Activated CD4-positive, alpha-beta T cell treated with anti-CD3 and anti-CD28 coated beads, Interleukin-2, amount 10 ng/mL, durations not matched to agents 7 days and 5 days (primary cell): Measurements from ENCODE around the gene APOC1. TPM values are rescaled to one million over a fixed set of nuclear protein-coding genes. Genes with fewer than 3 reads are reported as not detected.
"Not testable (repeated sequence)": the region's sequence is repeated elsewhere in the genome, so short reads cannot be mapped to it uniquely, and the experiment has no call there.

Experiments used
- CTCF ChIA-PET: fragments of 350-600 bp; sonication (Branson Sonifier 250); formaldehyde crosslinking; loops from one replicate; lab custom pipeline; 2021; ENCODE audit warnings: antibody characterized with exemption; lab: Charles Lee
- POLR2A ChIA-PET: fragments of 350-600 bp; sonication (Branson Sonifier 250); formaldehyde crosslinking; loops from one replicate; lab custom pipeline; 2021; ENCODE audit warnings: antibody characterized with exemption; lab: Charles Lee
- DNase-seq: peaks from one replicate; pipeline ENCODE4 v3.0.0-alpha.2; 2020
- H3K27ac Mint-ChIP-seq: one replicate; pipeline ENCODE4 v1.8.0; 2021; ENCODE audit warnings: mild to moderate bottlenecking, moderate library complexity, mixed read lengths
- H3K27me3 Mint-ChIP-seq: one replicate; pipeline ENCODE4 v1.8.0; 2021; ENCODE audit warnings: mixed read lengths
- H3K36me3 Mint-ChIP-seq: one replicate; pipeline ENCODE4 v1.8.0; 2021; ENCODE audit warnings: low read depth, mixed read lengths
- H3K4me1 Mint-ChIP-seq: one replicate; pipeline ENCODE4 v1.8.0; 2021; ENCODE audit warnings: mixed read lengths
- H3K4me3 Mint-ChIP-seq: one replicate; pipeline ENCODE4 v1.8.0; 2021; ENCODE audit warnings: mild to moderate bottlenecking, moderate library complexity, mixed read lengths
- H3K9me3 Mint-ChIP-seq: one replicate; pipeline ENCODE4 v1.8.0; 2021; ENCODE audit warnings: mixed read lengths
- total RNA-seq, 2 experiments: library from RNA; stranded (reverse); gene quantifications; one replicate each; pipeline ENCODE4 v1.2.3, GENCODE V29; 2021

The APOC1 gene
- total RNA-seq, 2 experiments from 2014 or later, result not detected

GRCh38 chr19:44908074-44908835 lies 6.2 kb upstream of the APOC1 start:
- peaks cover 29% of the 10 kb centered on the region for H3K27me3 Mint-ChIP-seq
- CTCF ChIA-PET, result interaction anchor here (0.8 to 1.0 kb wide), 2 partner anchors 45 to 46 kb away, joined by 3 to 4 read pairs; no protein-coding TSS in a partner anchor

GRCh38 chr19:44908836-44909261 lies 5.6 kb upstream of the APOC1 start:
- Mint-ChIP-seq H3K27ac (no peak overlapping the region), H3K4me1 (peaks cover 12% of the 10 kb centered on the region), H3K27me3 (peaks cover 34% of the 10 kb centered on the region), H3K4me3 (no peak overlapping the region), H3K9me3 (no peaks in the 10 kb centered on the region), H3K36me3 (no peaks in the 10 kb centered on the region)
- CTCF ChIA-PET, result interaction anchor here (1.0 to 1.2 kb wide), 2 partner anchors 45 to 151 kb away, joined by 3 to 4 read pairs; no protein-coding TSS in a partner anchor
- DNase-seq, result no peak
- POLR2A ChIA-PET, result no interaction called here

More at GRCh38 chr19:44908074-44908835, 6.2 kb upstream of the APOC1 start:
- Mint-ChIP-seq H3K27ac (no peak overlapping the region), H3K4me3 (no peak overlapping the region), H3K36me3 (peaks cover 2% of the 10 kb centered on the region), H3K4me1 (peaks cover 11% of the 10 kb centered on the region), H3K9me3 (no peaks in the 10 kb centered on the region)
- DNase-seq, result no peak
- POLR2A ChIA-PET, result no interaction called here

DNA sequence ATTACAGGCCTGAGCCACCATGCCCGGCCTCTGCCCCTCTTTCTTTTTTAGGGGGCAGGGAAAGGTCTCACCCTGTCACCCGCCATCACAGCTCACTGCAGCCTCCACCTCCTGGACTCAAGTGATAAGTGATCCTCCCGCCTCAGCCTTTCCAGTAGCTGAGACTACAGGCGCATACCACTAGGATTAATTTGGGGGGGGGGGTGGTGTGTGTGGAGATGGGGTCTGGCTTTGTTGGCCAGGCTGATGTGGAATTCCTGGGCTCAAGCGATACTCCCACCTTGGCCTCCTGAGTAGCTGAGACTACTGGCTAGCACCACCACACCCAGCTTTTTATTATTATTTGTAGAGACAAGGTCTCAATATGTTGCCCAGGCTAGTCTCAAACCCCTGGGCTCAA lies 4.6 kb upstream of the APOC1 start:
- no peak for DNase-seq
- CTCF ChIA-PET, result interaction anchor here (0.6 to 1.2 kb wide), 2 partner anchors 150 to 368 kb away, joined by 3 read pairs; no protein-coding TSS in a partner anchor
- POLR2A ChIA-PET, result no interaction called here
- H3K36me3 Mint-ChIP-seq, result no peaks in the 10 kb centered on the region
- H3K4me3 Mint-ChIP-seq, result no peak overlapping the region
- H3K4me1 Mint-ChIP-seq, result peaks cover 19% of the 10 kb centered on the region
- H3K27ac Mint-ChIP-seq, result no peak overlapping the region
- no peaks in the 10 kb centered on the region for H3K9me3 Mint-ChIP-seq
- peaks cover 42% of the 10 kb centered on the region for H3K27me3 Mint-ChIP-seq

- H3K36me3 Mint-ChIP-seq, POLR2A ChIA-PET, H3K27ac Mint-ChIP-seq, DNase-seq, H3K4me3 Mint-ChIP-seq, H3K9me3 Mint-ChIP-seq: not testable (repeated sequence)
- CTCF ChIA-PET, result interaction anchor here (0.7 to 1.4 kb wide), 3 partner anchors 13 to 95 kb away, joined by 3 read pairs; no protein-coding TSS in a partner anchor
- Mint-ChIP-seq H3K4me1 (peaks cover 13% of the 10 kb centered on the region), H3K27me3 (peaks cover 28% of the 10 kb centered on the region)
Measured at GRCh38 chr19:44911896-44912295, 2.5 kb upstream of the APOC1 start.

DNA sequence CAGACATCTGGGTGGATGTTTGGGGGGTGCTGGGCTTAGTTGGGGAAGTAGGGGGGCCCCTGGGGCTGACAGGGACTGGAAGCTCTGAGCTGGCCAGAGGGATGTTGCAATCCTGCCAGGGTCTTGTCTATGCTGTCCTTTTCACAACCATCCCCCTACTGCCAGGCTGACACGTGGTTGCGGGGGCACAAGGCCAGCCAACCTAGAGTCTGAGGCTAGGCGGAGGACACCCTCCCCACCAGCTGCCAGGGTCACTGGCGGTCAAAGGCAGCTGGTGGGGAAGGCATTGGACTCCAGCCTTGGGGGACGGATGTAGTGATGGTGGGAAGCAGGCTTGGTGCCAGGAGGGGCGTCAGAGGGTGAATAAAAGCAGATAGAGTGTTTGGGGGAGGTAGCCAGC lies 1.6 kb upstream of the APOC1 start:
- H3K36me3 Mint-ChIP-seq, result no peaks in the 10 kb centered on the region
- peaks cover 26% of the 10 kb centered on the region for H3K27me3 Mint-ChIP-seq
- no peak overlapping the region for H3K27ac Mint-ChIP-seq
- CTCF ChIA-PET, result interaction anchor here (1.2 kb wide), 1 partner anchor 10 kb away, joined by 3 read pairs; no protein-coding TSS in a partner anchor
- no peak overlapping the region for H3K4me3 Mint-ChIP-seq
- peaks cover 13% of the 10 kb centered on the region for H3K4me1 Mint-ChIP-seq
- POLR2A ChIA-PET, result no interaction called here
- H3K9me3 Mint-ChIP-seq, result no peaks in the 10 kb centered on the region
- no peak for DNase-seq

- H3K36me3 Mint-ChIP-seq, DNase-seq, POLR2A ChIA-PET, H3K9me3 Mint-ChIP-seq: not testable (repeated sequence)
- H3K27me3 Mint-ChIP-seq, result peaks cover 26% of the 10 kb centered on the region
- H3K27ac Mint-ChIP-seq, result peak overlapping the region; percentile 78
- CTCF ChIA-PET, result interaction anchor here (0.6 to 1.2 kb wide), 2 partner anchors 11 to 778 kb away, joined by 3 read pairs; no protein-coding TSS in a partner anchor
- peak overlapping the region; percentile 88 for H3K4me3 Mint-ChIP-seq
- H3K4me1 Mint-ChIP-seq, result peaks cover 13% of the 10 kb centered on the region
Measured at GRCh38 chr19:44913512-44914432, 636 bp upstream of the APOC1 start.

GRCh38 chr19:44924243-44924725 lies 9.9 kb downstream of the APOC1 start:
- Mint-ChIP-seq H3K9me3 (no peaks in the 10 kb centered on the region), H3K4me1 (peaks cover 4% of the 10 kb centered on the region), H3K36me3 (no peaks in the 10 kb centered on the region), H3K27me3 (peaks cover 9% of the 10 kb centered on the region), H3K27ac (no peak overlapping the region), H3K4me3 (no peak overlapping the region)
- ChIA-PET POLR2A (interaction anchor here (0.8 kb wide), 1 partner anchor 9 kb away, joined by 4 read pairs; no protein-coding TSS in a partner anchor), CTCF (no interaction called here)
- DNase-seq, result no peak

DNA sequence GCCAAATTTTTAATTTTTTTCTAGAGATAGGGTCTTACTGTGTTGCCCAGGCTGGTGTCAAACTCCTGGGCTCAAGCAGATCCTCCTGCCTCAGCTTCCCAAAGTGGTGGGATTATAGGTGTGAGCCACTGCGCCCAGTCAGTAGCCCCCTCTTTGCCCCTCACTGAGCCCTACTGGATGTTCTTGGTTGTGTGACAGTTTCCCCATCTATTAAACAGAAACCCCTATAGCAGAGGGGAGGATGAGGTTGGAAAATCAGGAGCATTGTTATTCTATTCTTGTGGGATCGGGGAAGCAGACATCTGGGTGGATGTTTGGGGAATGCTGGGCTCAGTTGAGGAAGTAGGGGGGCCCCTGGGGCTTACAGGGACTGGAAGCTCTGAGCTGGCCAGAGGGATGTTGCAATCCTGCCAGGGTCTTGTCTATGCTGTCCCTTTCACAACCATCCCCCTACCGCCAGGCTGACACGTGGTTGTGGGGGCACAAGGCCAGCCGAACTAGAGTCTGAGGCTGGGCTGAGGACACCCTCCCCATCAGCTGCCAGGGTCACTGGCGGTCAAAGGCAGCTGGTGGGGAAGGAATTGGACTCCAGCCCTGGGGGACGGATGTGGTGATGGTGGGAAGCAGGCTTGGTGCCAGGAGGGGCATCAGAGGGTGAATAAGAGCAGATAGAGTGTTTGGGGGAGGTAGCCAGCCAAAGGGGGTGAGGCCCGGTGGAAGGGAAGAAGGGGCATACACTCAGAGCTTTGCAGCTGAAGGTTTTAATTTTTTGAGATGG lies 10.9 kb downstream of the APOC1 start:
- peaks cover 9% of the 10 kb centered on the region for H3K27me3 Mint-ChIP-seq
- H3K9me3 Mint-ChIP-seq, result no peaks in the 10 kb centered on the region
- H3K36me3 Mint-ChIP-seq, result no peaks in the 10 kb centered on the region
- H3K4me1 Mint-ChIP-seq, result peaks cover 4% of the 10 kb centered on the region
- DNase-seq, result no peak
- no peak overlapping the region for H3K27ac Mint-ChIP-seq
- no peak overlapping the region for H3K4me3 Mint-ChIP-seq
- ChIA-PET CTCF (interaction anchor here (1.0 kb wide), 1 partner anchor 27 kb away, joined by 3 read pairs; no protein-coding TSS in a partner anchor), POLR2A (interaction anchor here (0.8 kb wide), 1 partner anchor 11 kb away, joined by 4 read pairs; no protein-coding TSS in a partner anchor)

DNA sequence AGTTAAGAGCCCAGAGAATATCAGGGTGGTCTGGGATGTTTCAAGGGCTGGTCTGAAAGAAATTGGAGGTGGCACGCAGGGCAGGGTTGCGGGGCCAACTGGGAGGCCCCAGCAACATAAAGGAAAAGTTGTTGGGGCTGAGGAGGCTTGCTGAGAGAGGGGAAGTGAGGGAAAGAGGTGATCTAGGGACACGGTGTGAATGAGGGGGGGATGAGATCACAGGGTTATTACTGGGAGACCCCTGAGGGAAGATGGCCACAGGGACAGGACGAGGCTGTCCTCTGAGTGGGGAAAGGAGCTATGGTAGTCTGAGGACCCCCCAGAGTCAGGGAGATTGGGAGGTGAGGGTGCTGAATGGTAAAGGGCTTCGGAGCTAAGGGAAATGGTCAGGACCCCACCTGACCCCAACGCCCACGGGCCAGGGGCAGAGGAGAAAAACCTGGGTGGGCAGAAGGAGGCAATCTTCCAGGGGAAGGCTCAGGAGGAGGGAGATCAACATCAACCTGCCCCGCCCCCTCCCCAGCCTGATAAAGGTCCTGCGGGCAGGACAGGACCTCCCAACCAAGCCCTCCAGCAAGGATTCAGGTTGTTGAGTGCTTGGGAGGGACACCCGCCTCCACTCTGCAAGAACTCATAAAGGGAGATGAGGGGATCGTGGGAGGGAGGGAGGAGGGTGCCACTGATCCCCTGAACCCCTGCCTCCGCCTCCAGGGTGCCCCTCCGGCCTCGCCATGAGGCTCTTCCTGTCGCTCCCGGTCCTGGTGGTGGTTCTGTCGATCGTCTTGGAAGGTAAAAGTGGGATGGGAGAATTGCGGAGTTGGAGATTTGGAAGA lies 12.1 kb downstream of the APOC1 start:
- H3K36me3 Mint-ChIP-seq, H3K27ac Mint-ChIP-seq, POLR2A ChIA-PET, DNase-seq, H3K4me3 Mint-ChIP-seq, H3K27me3 Mint-ChIP-seq, H3K4me1 Mint-ChIP-seq, H3K9me3 Mint-ChIP-seq: not testable (repeated sequence)
- CTCF ChIA-PET, result interaction anchor here (0.6 to 1.0 kb wide), 2 partner anchors 26 to 1002 kb away, joined by 3 to 4 read pairs; no protein-coding TSS in a partner anchor

GRCh38 chr19:44927746-44928145 lies 13.3 kb downstream of the APOC1 start:
- H3K4me1 Mint-ChIP-seq, result peaks cover 4% of the 10 kb centered on the region
- DNase-seq, result no peak
- H3K27me3 Mint-ChIP-seq, result peaks cover 9% of the 10 kb centered on the region
- POLR2A ChIA-PET, result no interaction called here
- no peaks in the 10 kb centered on the region for H3K9me3 Mint-ChIP-seq
- no peaks in the 10 kb centered on the region for H3K36me3 Mint-ChIP-seq
- H3K27ac Mint-ChIP-seq, result no peak overlapping the region
- H3K4me3 Mint-ChIP-seq, result no peak overlapping the region
- CTCF ChIA-PET, result interaction anchor here (0.7 kb wide), 1 partner anchor 70 kb away, joined by 3 read pairs; no protein-coding TSS in a partner anchor

GRCh38 chr19:44930088-44930487 lies 15.7 kb downstream of the APOC1 start:
- peaks cover 8% of the 10 kb centered on the region for H3K27me3 Mint-ChIP-seq
- peaks cover 4% of the 10 kb centered on the region for H3K4me1 Mint-ChIP-seq
- H3K9me3 Mint-ChIP-seq, result no peaks in the 10 kb centered on the region
- POLR2A ChIA-PET, result no interaction called here
- no peak overlapping the region for H3K4me3 Mint-ChIP-seq
- no peak overlapping the region for H3K27ac Mint-ChIP-seq
- DNase-seq, result no peak
- H3K36me3 Mint-ChIP-seq, result no peaks in the 10 kb centered on the region
- CTCF ChIA-PET, result interaction anchor here (0.6 to 1.5 kb wide), 3 partner anchors 32 to 264 kb away, joined by 3 read pairs; partner anchors contain the start of gene TOMM40
